Esophagus muscularis mucosa (tissue), 4 donors: Measurements from ENCODE around the gene TMEM231. TPM values are rescaled to one million over a fixed set of nuclear protein-coding genes. Genes with fewer than 3 reads are reported as not detected.

Source experiments
- DNase-seq: peaks from one replicate; pipeline ENCODE4 v3.0.0-alpha.2; 2017; ENCODE audit errors: extremely low spot score
- H3K27ac ChIP-seq, 4 donors: fragments of 200-600 bp; sonication (generic); replicated peaks in 1 of 4; 1 replicate in 3 of 4; 2 replicates in 1 of 4; pipeline ENCODE4 v1.5.1; 2016 to 2019; ENCODE audit warnings: mild to moderate bottlenecking in 1 of 4
- H3K27me3 ChIP-seq, 4 donors: fragments of 200-600 bp; sonication (generic); one replicate each; pipeline versions ENCODE4 v1.5.1 to v1.6.0; 2016 to 2019
- H3K36me3 ChIP-seq, 4 donors: fragments of 200-600 bp; sonication (generic); one replicate each; pipeline ENCODE4 v1.5.1; 2016 to 2019
- H3K4me1 ChIP-seq, 4 donors: fragments of 200-600 bp; sonication (generic); one replicate each; pipeline ENCODE4 v1.5.1; 2016 to 2019
- H3K4me3 ChIP-seq, 4 donors: fragments of 200-600 bp; sonication (generic); 1 replicate in 2 of 4; 2 replicates in 2 of 4; pipeline ENCODE4 v1.5.1; 2016 to 2019; ENCODE audit warnings: mild to moderate bottlenecking in 4 of 4, moderate library complexity in 1 of 4
- H3K9me3 ChIP-seq, 4 donors: fragments of 200-600 bp; sonication (generic); 1 replicate in 3 of 4; 2 replicates in 1 of 4; pipeline ENCODE4 v1.5.1; 2016 to 2019
- CTCF ChIP-seq, 3 experiments: fragments of 200-600 bp in 2 of 3; fragments of 450-650 bp in 1 of 3; sonication (generic) in 2 of 3; IDR thresholded peaks; one replicate each; pipeline ENCODE4 v1.5.1; 2017 to 2019; ENCODE audit warnings: antibody characterized with exemption in 3 of 3, mild to moderate bottlenecking in 2 of 3, moderate library complexity in 1 of 3
- EP300 ChIP-seq: sonication (generic); formaldehyde crosslinking; IDR thresholded peaks from one replicate; pipeline ENCODE4 v1.6.1; 2017; ENCODE audit warnings: antibody characterized with exemption
- POLR2A ChIP-seq: fragments of 450-650 bp; IDR thresholded peaks from one replicate; pipeline ENCODE4 v1.6.1; 2017; ENCODE audit warnings: antibody characterized with exemption, moderate library complexity, mild to moderate bottlenecking, low read depth
- POLR2AphosphoS5 ChIP-seq, 2 donors: sonication (generic); formaldehyde crosslinking; IDR thresholded peaks; one replicate each; pipeline ENCODE4 v1.6.1; 2017; ENCODE audit warnings: antibody characterized with exemption in 2 of 2
- WGBS: methylation state at CpG from one replicate; pipeline ENCODE4 v1.1.5; 2018; 5-methylcytosine and 5-hydroxymethylcytosine counted together
- intact Hi-C: fragments of 100-400 bp; cut with DNase I; formaldehyde crosslinking; loops from one replicate; pipeline ENCODE4 v1.15.1; 2023
- total RNA-seq, 4 donors: library from RNA; depleted of rRNA; stranded (reverse); fragments of >200 nt; gene quantifications; one replicate each; pipeline versions ENCODE4 v1.1.0 to v1.2.1, GENCODE V29; 2016

The TMEM231 gene
- total RNA-seq, 4 donors from 2014 or later, result 6.8 to 15.5 (median 10.5) TPM

GRCh38 chr16:75576384-75576811, 20.3 kb upstream of the TMEM231 start:
- TF ChIP-seq EP300, result no peak
- TF ChIP-seq CTCF (IDR thresholded peaks at IDR 0.05), result no peak
- TF ChIP-seq POLR2AphosphoS5 (IDR thresholded peaks at IDR 0.05), result no peak
- no peak for TF ChIP-seq POLR2A
- no peak for DNase-seq
- H3K27ac ChIP-seq, result peak overlapping the region in 1 of 4 donors; percentile 6
- no peaks in the 10 kb centered on the region for H3K27me3 ChIP-seq
- H3K4me1 ChIP-seq, result peaks cover 19 to 25% (median 23%) of the 10 kb centered on the region in 4 donors
- WGBS, result 46% methylated on average over 3 of the region's 3 CpGs
- peaks cover 38 to 94% (median 83%) of the 10 kb centered on the region in 4 donors for H3K36me3 ChIP-seq
- H3K9me3 ChIP-seq, result no peaks in the 10 kb centered on the region
- intact Hi-C loops, result no loop called here
- no peak overlapping the region for H3K4me3 ChIP-seq

DNA sequence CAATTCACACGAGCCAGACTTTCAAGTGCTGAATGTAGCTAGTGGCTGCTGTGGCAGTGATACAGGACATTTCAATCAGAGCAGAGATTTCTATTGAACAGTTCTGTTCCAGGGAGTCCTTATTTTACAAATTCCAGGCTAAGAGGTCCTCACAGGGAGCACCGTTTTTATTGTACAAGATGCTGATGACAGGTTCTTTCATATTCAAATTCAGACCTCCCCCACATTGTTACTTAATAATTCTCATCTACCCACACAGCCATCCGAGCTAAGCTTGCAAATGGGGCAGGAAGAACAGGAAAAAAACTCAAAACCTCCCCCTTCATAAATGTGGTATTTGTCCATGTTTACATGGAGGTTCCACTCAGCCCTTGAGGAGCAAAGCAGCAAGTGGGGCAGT, 19.9 kb upstream of the TMEM231 start:
- H3K4me1 ChIP-seq, result peaks cover 24 to 30% (median 27%) of the 10 kb centered on the region in 4 donors
- H3K4me3 ChIP-seq, result no peak overlapping the region
- intact Hi-C loops, result no loop called here
- H3K9me3 ChIP-seq, result no peaks in the 10 kb centered on the region
- peaks cover 41 to 94% (median 88%) of the 10 kb centered on the region in 4 donors for H3K36me3 ChIP-seq
- peak overlapping the region in 1 of 4 donors; percentile 6 for H3K27ac ChIP-seq
- no peak for DNase-seq
- TF ChIP-seq POLR2AphosphoS5 (IDR thresholded peaks at IDR 0.05) (no peak), CTCF (IDR thresholded peaks at IDR 0.05) (no peak), EP300 (no peak), POLR2A (no peak)
- 77% methylated on average over 3 of the region's 3 CpGs for WGBS
- no peaks in the 10 kb centered on the region for H3K27me3 ChIP-seq

DNA sequence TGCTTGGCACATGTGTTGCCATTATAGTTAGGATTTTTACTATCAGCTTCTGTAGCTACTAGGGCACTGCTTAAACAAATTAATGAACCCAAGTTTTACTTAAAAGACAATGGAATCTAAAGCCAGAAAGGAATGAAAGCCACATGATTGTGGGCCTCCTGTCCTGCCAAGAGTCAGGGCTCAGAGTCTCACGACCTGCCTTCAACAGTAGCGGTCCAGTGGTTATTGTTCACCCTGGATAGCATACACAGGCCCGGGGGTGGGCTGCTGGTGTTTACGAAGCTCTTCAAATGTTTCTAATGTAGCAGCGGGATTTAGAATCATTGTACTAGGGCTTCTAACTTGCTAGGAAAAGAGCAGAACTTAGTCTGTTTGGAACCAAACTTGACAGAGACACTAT, 17.9 kb upstream of the TMEM231 start:
- no peaks in the 10 kb centered on the region for H3K9me3 ChIP-seq
- WGBS, result 63% methylated on average over 5 of the region's 5 CpGs
- H3K36me3 ChIP-seq, result peaks cover 49 to 100% (median 95%) of the 10 kb centered on the region in 4 donors
- H3K27me3 ChIP-seq, result no peaks in the 10 kb centered on the region
- intact Hi-C loops, result no loop called here
- no peak for TF ChIP-seq POLR2A
- no peak overlapping the region for H3K27ac ChIP-seq
- no peak overlapping the region for H3K4me3 ChIP-seq
- peaks cover 42 to 47% (median 44%) of the 10 kb centered on the region in 4 donors for H3K4me1 ChIP-seq
- no peak for DNase-seq

DNA sequence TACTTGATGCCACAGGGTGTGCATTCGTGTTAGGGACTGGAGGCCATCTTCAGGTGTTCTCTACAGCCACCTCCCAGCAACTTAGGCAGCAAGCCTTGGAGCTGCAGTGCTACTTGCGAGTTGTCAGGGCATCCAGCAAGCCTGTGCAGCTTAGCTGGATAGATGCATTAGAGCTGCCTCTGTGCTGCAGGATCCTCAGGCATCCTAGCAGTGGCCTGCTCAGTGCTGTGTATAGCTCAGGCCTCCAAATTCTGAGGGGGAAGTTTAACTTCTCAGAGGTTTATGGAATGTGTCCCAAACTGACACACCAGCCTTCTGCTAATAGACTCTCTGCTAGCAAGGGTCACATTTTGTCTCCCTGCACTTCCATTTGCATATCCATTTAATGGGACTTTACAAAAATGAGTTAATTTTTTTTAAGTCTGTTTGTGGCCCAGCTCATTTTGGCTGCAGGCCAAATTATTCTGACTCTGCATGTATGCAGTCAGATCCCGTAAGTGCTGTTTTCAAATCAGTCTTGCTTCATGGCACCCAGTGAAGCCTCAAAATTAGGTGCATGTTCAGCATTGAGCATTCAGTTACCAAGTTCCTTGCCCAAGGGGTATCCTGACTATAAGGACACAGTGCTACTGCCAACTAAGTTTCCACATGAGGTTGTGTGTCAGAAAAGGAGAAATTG, 17.0 kb upstream of the TMEM231 start:
- no peaks in the 10 kb centered on the region for H3K27me3 ChIP-seq
- WGBS, result 58% methylated on average over 3 of the region's 3 CpGs
- H3K27ac ChIP-seq, result no peak overlapping the region
- intact Hi-C loops, result no loop called here
- no peak overlapping the region for H3K4me3 ChIP-seq
- TF ChIP-seq EP300, result no peak
- no peak for TF ChIP-seq POLR2A
- no peak for TF ChIP-seq CTCF (IDR thresholded peaks at IDR 0.05)
- no peak for TF ChIP-seq POLR2AphosphoS5 (IDR thresholded peaks at IDR 0.05)
- peaks cover 52 to 57% (median 54%) of the 10 kb centered on the region in 4 donors for H3K4me1 ChIP-seq
- DNase-seq, result no peak
- H3K9me3 ChIP-seq, result no peaks in the 10 kb centered on the region
- peaks cover 49 to 100% (median 95%) of the 10 kb centered on the region in 4 donors for H3K36me3 ChIP-seq

- WGBS, result 47% methylated on average over 4 of the region's 5 CpGs
- H3K36me3 ChIP-seq, result peaks cover 36 to 81% (median 76%) of the 10 kb centered on the region in 4 donors
- intact Hi-C loops, result no loop called here
- no peak for DNase-seq
- peaks cover 62 to 75% (median 73%) of the 10 kb centered on the region in 4 donors for H3K4me1 ChIP-seq
- H3K9me3 ChIP-seq, result no peaks in the 10 kb centered on the region
- H3K27me3 ChIP-seq, result no peaks in the 10 kb centered on the region
- no peak for TF ChIP-seq POLR2A
- no peak for TF ChIP-seq EP300
- TF ChIP-seq CTCF (IDR thresholded peaks at IDR 0.05), result no peak
- no peak for TF ChIP-seq POLR2AphosphoS5 (IDR thresholded peaks at IDR 0.05)
- H3K27ac ChIP-seq, result no peak overlapping the region
- no peak overlapping the region for H3K4me3 ChIP-seq
These were observed 14.5 kb upstream of the TMEM231 start for GRCh38 chr16:75570396-75571065.
